Duodenal mucosa (tissue), 2 donors: Measurements from ENCODE around the gene RNF40.

Source experiments
- H3K27ac ChIP-seq: one replicate; pipeline ENCODE4 v1.7.0; 2013; ENCODE audit warnings: low read depth, low read length
- H3K27me3 ChIP-seq, 2 donors: one replicate each; pipeline ENCODE4 v1.7.0; 2013; ENCODE audit warnings: low read length in 2 of 2, control low read depth in 1 of 2; ENCODE audit not compliant: insufficient read depth in 2 of 2, control insufficient read depth in 1 of 2
- H3K36me3 ChIP-seq, 2 donors: one replicate each; pipeline ENCODE4 v1.7.0; 2013; ENCODE audit warnings: low read length in 2 of 2, control low read depth in 1 of 2; ENCODE audit not compliant: insufficient read depth in 2 of 2, control insufficient read depth in 1 of 2
- H3K4me1 ChIP-seq, 2 donors: one replicate each; pipeline ENCODE4 v1.7.0; 2013; ENCODE audit warnings: low read length in 2 of 2, control low read depth in 1 of 2; ENCODE audit not compliant: insufficient read depth in 2 of 2, control insufficient read depth in 1 of 2
- H3K4me3 ChIP-seq, 2 donors: one replicate each; pipeline ENCODE4 v1.7.0; 2013; ENCODE audit warnings: low read length in 2 of 2, low read depth in 1 of 2
- H3K9ac ChIP-seq, 2 donors: one replicate each; pipeline ENCODE4 v1.7.0; 2013; ENCODE audit warnings: low read length in 2 of 2, low read depth in 1 of 2
- H3K9me3 ChIP-seq, 2 donors: one replicate each; pipeline ENCODE4 v1.7.0; 2013; ENCODE audit warnings: low read length in 2 of 2, control low read depth in 1 of 2; ENCODE audit not compliant: control insufficient read depth in 1 of 2

RNF40 gene

GRCh38 chr16:30740364-30741251 is 21.5 kb upstream of the RNF40 start:
- H3K9ac ChIP-seq, result peak overlapping the region; percentile 15 to 31
- no peaks in the 10 kb centered on the region for H3K9me3 ChIP-seq
- H3K27ac ChIP-seq, result peak overlapping the region; percentile 40
- peak overlapping the region in 1 of 2 donors; percentile 16 for H3K4me3 ChIP-seq
- no peaks in the 10 kb centered on the region for H3K27me3 ChIP-seq
- H3K4me1 ChIP-seq, result peaks cover 29 to 35% of the 10 kb centered on the region in 2 donors
- peaks cover 32 to 67% of the 10 kb centered on the region in 2 donors for H3K36me3 ChIP-seq

- Histone ChIP-seq H3K27ac (peak overlapping the region; percentile 27), H3K27me3 (no peaks in the 10 kb centered on the region), H3K36me3 (peaks cover 24 to 58% of the 10 kb centered on the region in 2 donors), H3K9me3 (no peaks in the 10 kb centered on the region), H3K9ac (peak overlapping the region in 1 of 2 donors; percentile 1), H3K4me3 (no peak overlapping the region), H3K4me1 (peaks cover 30 to 36% of the 10 kb centered on the region in 2 donors)
These were observed 20.6 kb upstream of the RNF40 start for GRCh38 chr16:30741461-30741914.

GRCh38 chr16:30743716-30744115 is 18.4 kb upstream of the RNF40 start:
- Histone ChIP-seq H3K4me1 (peaks cover 42 to 48% of the 10 kb centered on the region in 2 donors), H3K27me3 (no peaks in the 10 kb centered on the region), H3K4me3 (no peak overlapping the region), H3K36me3 (peaks cover 17 to 36% of the 10 kb centered on the region in 2 donors), H3K9me3 (no peaks in the 10 kb centered on the region), H3K27ac (no peak overlapping the region), H3K9ac (no peak overlapping the region)

DNA sequence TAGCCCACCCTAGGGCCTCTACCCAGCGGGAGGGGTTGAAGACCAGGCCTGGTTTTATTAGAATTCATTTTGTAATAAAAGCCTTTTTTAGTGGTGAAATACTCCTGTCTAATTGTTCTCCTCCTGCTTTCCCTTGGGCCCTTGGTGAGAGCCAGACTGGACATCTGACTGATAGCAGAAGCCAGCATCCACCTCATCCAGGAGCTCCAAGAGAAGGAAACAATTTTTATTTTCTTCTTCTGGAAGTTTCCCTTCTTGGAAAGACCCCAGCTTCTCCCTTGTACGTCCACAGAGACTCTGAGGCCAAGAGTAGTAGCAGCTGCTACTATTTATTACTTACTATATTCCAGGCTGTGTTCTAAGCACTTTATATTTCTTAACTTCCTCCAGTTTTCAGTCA is 17.9 kb upstream of the RNF40 start:
- Histone ChIP-seq H3K4me1 (peaks cover 41 to 48% of the 10 kb centered on the region in 2 donors), H3K27me3 (no peaks in the 10 kb centered on the region), H3K9ac (no peak overlapping the region), H3K9me3 (no peaks in the 10 kb centered on the region), H3K36me3 (peaks cover 13 to 31% of the 10 kb centered on the region in 2 donors), H3K27ac (no peak overlapping the region), H3K4me3 (no peak overlapping the region)

GRCh38 chr16:30745082-30745481 is 17.0 kb upstream of the RNF40 start:
- Histone ChIP-seq H3K9me3 (no peaks in the 10 kb centered on the region), H3K4me1 (peaks cover 32 to 40% of the 10 kb centered on the region in 2 donors), H3K4me3 (no peak overlapping the region), H3K27ac (no peak overlapping the region), H3K9ac (no peak overlapping the region), H3K27me3 (no peaks in the 10 kb centered on the region), H3K36me3 (peaks cover 13 to 25% of the 10 kb centered on the region in 2 donors)

DNA sequence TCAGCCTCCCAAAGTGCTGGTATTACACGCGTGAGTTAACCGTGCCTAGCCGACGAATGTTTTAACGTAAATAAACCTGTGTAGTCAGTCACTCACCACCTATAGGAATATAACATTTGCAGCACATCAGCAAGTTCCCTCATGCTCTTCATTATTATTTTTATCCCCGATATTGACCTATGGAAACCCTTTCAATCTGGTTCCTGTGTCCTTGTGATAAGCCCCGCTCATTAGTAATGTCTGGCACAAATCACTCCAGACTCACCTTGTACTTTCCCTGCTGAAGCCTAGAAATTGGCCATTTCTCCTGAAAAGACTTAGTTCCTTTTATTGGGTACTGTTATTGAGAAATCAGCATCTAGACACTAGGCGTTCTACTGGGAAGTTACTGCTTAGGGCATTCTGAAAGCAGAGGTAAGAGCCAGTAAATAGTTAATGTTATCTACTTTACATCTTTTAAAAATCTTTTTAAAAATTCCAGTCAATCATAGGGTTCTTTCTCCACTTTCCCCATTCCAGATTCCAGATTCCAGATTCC is 15.4 kb upstream of the RNF40 start:
- no peak overlapping the region for H3K4me3 ChIP-seq
- H3K9ac ChIP-seq, result no peak overlapping the region
- no peaks in the 10 kb centered on the region for H3K9me3 ChIP-seq
- no peaks in the 10 kb centered on the region for H3K27me3 ChIP-seq
- H3K36me3 ChIP-seq, result peaks cover 15 to 34% of the 10 kb centered on the region in 2 donors
- no peak overlapping the region for H3K27ac ChIP-seq
- H3K4me1 ChIP-seq, result peaks cover 17 to 24% of the 10 kb centered on the region in 2 donors

DNA sequence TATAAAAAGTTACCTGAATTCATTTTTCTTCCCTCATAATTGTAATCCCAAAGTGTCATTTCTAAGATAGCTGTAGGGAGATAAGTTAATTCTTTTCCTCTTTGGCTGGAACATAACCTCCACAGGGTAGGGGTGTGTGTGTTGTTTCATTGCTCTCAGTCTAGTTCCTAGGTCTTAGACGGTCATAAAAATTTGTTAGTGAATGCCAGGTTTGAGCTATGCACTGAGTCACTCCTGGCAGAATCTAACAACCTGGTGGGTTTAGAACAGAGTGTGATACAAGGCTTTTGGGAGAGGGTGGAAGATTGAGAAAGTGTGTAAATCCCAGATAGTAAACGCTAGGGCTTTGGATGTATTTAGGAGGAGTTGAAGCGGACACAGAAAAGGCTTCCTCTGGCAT is 14.8 kb upstream of the RNF40 start:
- H3K9ac ChIP-seq, result peak overlapping the region; percentile 61 to 64
- peak overlapping the region; percentile 78 for H3K27ac ChIP-seq

DNA sequence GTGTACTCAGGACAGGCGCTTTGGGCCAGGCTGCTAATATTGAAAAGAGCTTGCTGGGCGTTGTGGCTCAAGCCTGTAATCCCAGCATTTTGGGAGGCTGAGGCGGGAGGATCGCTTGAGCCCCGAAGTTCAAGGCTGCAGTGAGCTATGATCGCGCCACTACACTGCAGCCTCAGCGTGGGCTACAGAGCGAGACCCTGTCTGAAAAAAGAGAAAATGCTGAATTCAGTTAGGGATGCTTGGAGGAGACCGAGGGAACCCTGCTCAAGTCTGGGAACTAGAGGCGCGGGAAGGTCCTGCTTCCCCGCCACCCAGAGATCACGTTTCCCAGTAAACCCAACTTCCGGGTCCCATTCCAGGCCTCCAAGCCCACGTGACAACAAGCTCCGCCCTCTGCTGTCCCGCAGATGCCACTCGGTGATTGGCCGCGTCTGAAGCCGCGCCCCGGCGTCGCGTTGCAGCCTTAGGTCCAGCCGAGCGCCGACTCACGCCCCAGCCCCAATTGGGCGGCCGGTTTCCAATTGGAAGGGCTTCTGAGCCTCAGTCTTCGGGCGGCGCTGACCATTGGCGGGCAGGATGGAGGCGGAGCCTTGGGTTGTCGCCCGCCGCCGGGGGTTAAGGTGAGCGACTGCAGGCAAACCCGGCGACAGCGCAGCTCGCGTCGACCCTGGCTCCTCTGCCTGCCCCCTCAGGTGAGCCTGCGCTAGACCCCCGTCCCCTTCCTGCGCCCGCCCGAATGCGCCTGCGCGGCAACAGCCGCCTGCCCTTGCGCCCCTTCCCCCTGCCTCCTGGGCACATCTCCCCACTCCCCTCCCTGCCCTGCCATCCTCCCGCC is 14.1 kb upstream of the RNF40 start, which contains the start of gene PHKG2:
PHKG2 (plus strand) TSS at position 627 of the 835 bp plus-strand sequence. CDS start 396 bp downstream, outside the sequence.
- H3K27ac ChIP-seq, result peak within 1 kb of the TSS; percentile 78
- H3K9ac ChIP-seq, result peak within 1 kb of the TSS; percentile 61 to 64
- peak within 1 kb of the TSS; percentile 66 to 82 for H3K4me3 ChIP-seq
- H3K4me1 ChIP-seq, result peaks cover 13 to 19% of the 10 kb centered on the region in 2 donors
- peaks cover 12 to 38% of the 10 kb centered on the region in 2 donors for H3K36me3 ChIP-seq
- no peaks in the 10 kb centered on the region for H3K9me3 ChIP-seq
- no peaks in the 10 kb centered on the region for H3K27me3 ChIP-seq

More for the DNA sequence above, 14.8 kb upstream of the RNF40 start:
- H3K4me3 ChIP-seq, result peak overlapping the region; percentile 66 to 78
- H3K9me3 ChIP-seq, result no peaks in the 10 kb centered on the region
- H3K27me3 ChIP-seq, result no peaks in the 10 kb centered on the region
- H3K36me3 ChIP-seq, result peaks cover 12 to 32% of the 10 kb centered on the region in 2 donors
- H3K4me1 ChIP-seq, result peaks cover 13 to 19% of the 10 kb centered on the region in 2 donors

GRCh38 chr16:30748634-30749445 is 13.3 kb upstream of the RNF40 start:
- peaks cover 13 to 41% of the 10 kb centered on the region in 2 donors for H3K36me3 ChIP-seq
- no peaks in the 10 kb centered on the region for H3K27me3 ChIP-seq
- H3K4me1 ChIP-seq, result peaks cover 13 to 19% of the 10 kb centered on the region in 2 donors
- H3K4me3 ChIP-seq, result peak overlapping the region; percentile 66 to 82
- H3K9ac ChIP-seq, result peak overlapping the region in 1 of 2 donors; percentile 49
- no peaks in the 10 kb centered on the region for H3K9me3 ChIP-seq
- no peak overlapping the region for H3K27ac ChIP-seq
